GM10266 (cell line): ENCODE measurements around the gene LARP4B.
A peak's percentile ranks its signal among the peaks of the same experiment; 100 is the strongest.

ENCODE experiments used
- DNase-seq: peaks from one replicate; pipeline ENCODE4 v3.0.0; 2012; ENCODE audit errors: extremely low spot score
- CTCF ChIP-seq: IDR thresholded peaks from 2 replicates; pipeline ENCODE4 v1.5.1; 2012; ENCODE audit warnings: mild to moderate bottlenecking, low read depth; ENCODE audit not compliant: control insufficient read depth, insufficient read depth; ENCODE audit errors: missing control alignments

LARP4B gene

GRCh38 chr10:789831-790701 is 141.4 kb downstream of the LARP4B start:
- no peak for DNase-seq
- TF ChIP-seq CTCF, result no peak

GRCh38 chr10:788796-789748 is 142.4 kb downstream of the LARP4B start:
- DNase-seq, result peak; percentile 76
- TF ChIP-seq CTCF, result peak; percentile 77

GRCh38 chr10:787933-788651 is 143.4 kb downstream of the LARP4B start:
- no peak for DNase-seq
- no peak for TF ChIP-seq CTCF

- no peak for DNase-seq
- TF ChIP-seq CTCF, result no peak
Observed at GRCh38 chr10:786633-787474, 144.7 kb downstream of the LARP4B start.

GRCh38 chr10:785861-786214 is 145.7 kb downstream of the LARP4B start:
- DNase-seq, result no peak
- no peak for TF ChIP-seq CTCF

- DNase-seq, result no peak
- TF ChIP-seq CTCF, result no peak
Observed at GRCh38 chr10:785089-785860, 146.2 kb downstream of the LARP4B start.
